Neuronal stem cell (in vitro differentiated cells): Measurements from ENCODE around the gene TBL2.
"Not testable (repeated sequence)": the region's sequence is repeated elsewhere in the genome, so short reads cannot be mapped to it uniquely, and the experiment has no call there.

Experiments
- DNase-seq: peaks from one replicate; pipeline ENCODE4 v3.0.0-alpha.2; 2013; ENCODE audit warnings: low spot score
- H2AFZ ChIP-seq: one replicate; pipeline ENCODE4 v1.6.1; 2013; ENCODE audit warnings: mild to moderate bottlenecking, low read length, inconsistent platforms
- H2AK5ac ChIP-seq: 2 replicates; pipeline ENCODE4 v1.6.1; 2013; ENCODE audit warnings: low read depth, mild to moderate bottlenecking, inconsistent platforms, low read length, moderate library complexity, mixed read lengths
- H2BK120ac ChIP-seq: 2 replicates; pipeline ENCODE4 v1.6.1; 2013; ENCODE audit warnings: low read depth, mild to moderate bottlenecking, inconsistent platforms, low read length, moderate library complexity, mixed read lengths
- H2BK12ac ChIP-seq: one replicate; pipeline ENCODE4 v1.6.1; 2013; ENCODE audit warnings: low read length, inconsistent platforms
- H2BK15ac ChIP-seq: 2 replicates; pipeline ENCODE4 v1.6.1; 2013; ENCODE audit warnings: mild to moderate bottlenecking, low read length, inconsistent platforms, mixed read lengths
- H2BK5ac ChIP-seq: one replicate; pipeline ENCODE4 v1.6.1; 2013; ENCODE audit warnings: inconsistent platforms, mild to moderate bottlenecking, low read length, moderate library complexity
- H3K14ac ChIP-seq: one replicate; pipeline ENCODE4 v1.6.1; 2013; ENCODE audit warnings: low read length, inconsistent platforms
- H3K18ac ChIP-seq: 2 replicates; pipeline ENCODE4 v1.6.1; 2013; ENCODE audit warnings: low read length, inconsistent platforms
- H3K23ac ChIP-seq: 2 replicates; pipeline ENCODE4 v1.6.1; 2013; ENCODE audit warnings: low read depth, mild to moderate bottlenecking, mixed read lengths, low read length, inconsistent platforms; ENCODE audit not compliant: poor library complexity
- H3K27ac ChIP-seq: replicated peaks from 3 replicates; pipeline ENCODE4 v1.5.1; 2013; ENCODE audit warnings: low read length, inconsistent platforms
- H3K27me3 ChIP-seq, 3 experiments: 2 replicates each; pipeline ENCODE4 v1.6.1; 2013; ENCODE audit warnings: low read length in 3 of 3, mild to moderate bottlenecking in 2 of 3, inconsistent platforms in 1 of 3, low read depth in 1 of 3, mixed read lengths in 1 of 3, moderate library complexity in 1 of 3; ENCODE audit not compliant: control insufficient read depth in 3 of 3, insufficient read depth in 3 of 3
- H3K36me3 ChIP-seq, 2 donors: replicated peaks in 1 of 2; 2 replicates each; pipeline ENCODE4 v1.6.1; 2013; ENCODE audit warnings: low read length in 2 of 2; ENCODE audit not compliant: control insufficient read depth in 2 of 2, insufficient read depth in 2 of 2
- H3K4ac ChIP-seq: 2 replicates; pipeline ENCODE4 v1.6.1; 2013; ENCODE audit warnings: inconsistent platforms, mild to moderate bottlenecking, low read length, moderate library complexity
- H3K4me1 ChIP-seq, 2 donors: 1 replicate in 1 of 2; 2 replicates in 1 of 2; pipeline ENCODE4 v1.6.1; 2013; ENCODE audit warnings: low read length in 2 of 2, low read depth in 1 of 2; ENCODE audit not compliant: control insufficient read depth in 2 of 2, insufficient read depth in 1 of 2
- H3K4me2 ChIP-seq: one replicate; pipeline ENCODE4 v1.6.1; 2013; ENCODE audit warnings: mild to moderate bottlenecking, low read length, inconsistent platforms; ENCODE audit not compliant: insufficient read depth, poor library complexity, severe bottlenecking
- H3K4me3 ChIP-seq, 2 donors: 2 replicates each; pipeline ENCODE4 v1.5.1; 2013; ENCODE audit warnings: low read length in 2 of 2, mild to moderate bottlenecking in 2 of 2, inconsistent platforms in 1 of 2, moderate library complexity in 1 of 2
- H3K79me1 ChIP-seq: one replicate; pipeline ENCODE4 v1.6.1; 2013; ENCODE audit warnings: low read depth, mild to moderate bottlenecking, inconsistent platforms, low read length, moderate library complexity
- H3K9ac ChIP-seq: one replicate; pipeline ENCODE4 v1.6.1; 2013; ENCODE audit warnings: mild to moderate bottlenecking, low read depth, low read length, inconsistent platforms; ENCODE audit not compliant: poor library complexity
- H3K9me3 ChIP-seq, 2 donors: replicated peaks in 1 of 2; 2 replicates each; pipeline versions ENCODE3 to v1.6.1; 2013; ENCODE audit warnings: low read length in 2 of 2, mild to moderate bottlenecking in 2 of 2, inconsistent platforms in 1 of 2, low read depth in 1 of 2, mixed read lengths in 1 of 2, moderate library complexity in 1 of 2; ENCODE audit not compliant: control insufficient read depth in 2 of 2, insufficient read depth in 1 of 2
- H4K8ac ChIP-seq: one replicate; pipeline ENCODE4 v1.6.1; 2013; ENCODE audit warnings: low read depth, mild to moderate bottlenecking, inconsistent platforms, low read length, moderate library complexity
- H4K91ac ChIP-seq: one replicate; pipeline ENCODE4 v1.6.1; 2013; ENCODE audit warnings: low read length, low read depth, mild to moderate bottlenecking, inconsistent platforms; ENCODE audit not compliant: poor library complexity
- WGBS, 2 donors: extraction: QIAGEN DNeasy Blood & Tissue Kit; methylation state at CpG; one replicate each; pipeline ENCODE4 v1.1.7; 2013; ENCODE audit warnings: missing lambda C conversion rate in 2 of 2, mixed read lengths in 1 of 2; ENCODE audit not compliant: insufficient read length in 2 of 2, insufficient replicate concordance in 1 of 2; ENCODE audit errors: extremely low coverage in 2 of 2; 5-methylcytosine and 5-hydroxymethylcytosine counted together

TBL2 gene

DNA sequence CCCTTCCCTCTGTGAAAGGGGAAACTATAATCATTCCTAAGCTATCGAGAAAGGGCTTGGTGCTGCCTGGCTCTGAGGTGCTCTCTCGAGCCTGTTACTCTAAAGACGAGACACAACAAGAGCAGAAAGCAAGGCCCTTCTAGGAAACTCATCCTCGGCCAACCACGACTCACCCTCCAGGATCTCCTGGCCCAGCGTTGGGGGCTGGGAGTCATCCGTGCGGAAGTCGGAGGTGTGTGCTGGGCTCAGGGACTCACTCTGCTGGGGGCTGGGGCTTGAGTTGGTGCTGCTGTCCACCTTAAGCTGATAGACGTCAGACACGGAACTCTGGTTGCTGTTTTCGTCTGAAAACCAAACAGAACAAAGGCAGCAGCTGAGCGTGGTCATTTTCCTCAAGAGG, 38.7 kb downstream of the TBL2 start:
- no peak overlapping the region for H2BK12ac ChIP-seq
- no peak overlapping the region for H2AFZ ChIP-seq
- no peak overlapping the region for H4K8ac ChIP-seq
- H3K27ac ChIP-seq = no peak overlapping the region
- WGBS, 2 donors = no CpG with 5 or more reads among the region's 13 CpGs
- H3K4me3 ChIP-seq = no peak overlapping the region
- no peak overlapping the region for H2BK120ac ChIP-seq
- no peak overlapping the region for H4K91ac ChIP-seq
- H3K4ac ChIP-seq = no peak overlapping the region
- no peak overlapping the region for H3K4me2 ChIP-seq
- H2AK5ac ChIP-seq = no peak overlapping the region
- no peak overlapping the region for H3K18ac ChIP-seq
- H2BK5ac ChIP-seq = no peak overlapping the region
- no peak for DNase-seq
- H3K9ac ChIP-seq = peak overlapping the region; percentile 4
- H3K23ac ChIP-seq = no peak overlapping the region
- H3K36me3 ChIP-seq = peaks cover 42 to 78% of the 10 kb centered on the region in 2 donors
- H2BK15ac ChIP-seq = no peak overlapping the region
- no peak overlapping the region for H3K14ac ChIP-seq
- no peaks in the 10 kb centered on the region for H3K27me3 ChIP-seq
- H3K9me3 ChIP-seq = no peaks in the 10 kb centered on the region
- no peaks in the 10 kb centered on the region for H3K4me1 ChIP-seq
- peaks cover 2% of the 10 kb centered on the region for H3K79me1 ChIP-seq

DNA sequence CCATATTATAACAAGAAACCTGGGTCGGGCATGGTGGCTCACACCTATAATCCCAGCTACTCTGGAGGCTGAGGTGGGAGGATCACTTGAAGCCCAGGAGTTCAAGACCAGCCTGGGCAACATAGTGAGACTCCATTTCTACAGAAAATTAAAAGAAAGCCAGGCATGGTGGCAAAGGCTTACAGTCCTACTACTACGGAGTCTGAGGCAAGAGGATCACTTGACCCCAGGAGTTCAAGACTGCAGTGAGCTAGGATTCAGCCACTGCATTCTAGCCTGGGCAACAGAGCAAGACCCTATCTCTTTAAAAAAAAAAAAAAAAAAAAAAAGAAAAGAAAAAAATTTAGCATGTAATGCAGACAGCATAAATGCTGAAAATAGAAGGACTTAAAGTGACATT, 39.9 kb downstream of the TBL2 start:
- no CpG with 5 or more reads among the region's 2 CpGs for WGBS, 2 donors
- not testable (repeated sequence) for H3K4me3 ChIP-seq, H2AK5ac ChIP-seq, H4K8ac ChIP-seq, H2BK120ac ChIP-seq, H3K79me1 ChIP-seq, H2AFZ ChIP-seq, H3K4ac ChIP-seq, H3K27me3 ChIP-seq, H3K27ac ChIP-seq, H2BK5ac ChIP-seq, H2BK15ac ChIP-seq, H3K9me3 ChIP-seq, H4K91ac ChIP-seq, H3K14ac ChIP-seq, H3K9ac ChIP-seq, H3K4me2 ChIP-seq, H3K18ac ChIP-seq, H2BK12ac ChIP-seq, DNase-seq, H3K23ac ChIP-seq, H3K4me1 ChIP-seq
- H3K36me3 ChIP-seq = peaks cover 41 to 71% of the 10 kb centered on the region in 2 donors

DNA sequence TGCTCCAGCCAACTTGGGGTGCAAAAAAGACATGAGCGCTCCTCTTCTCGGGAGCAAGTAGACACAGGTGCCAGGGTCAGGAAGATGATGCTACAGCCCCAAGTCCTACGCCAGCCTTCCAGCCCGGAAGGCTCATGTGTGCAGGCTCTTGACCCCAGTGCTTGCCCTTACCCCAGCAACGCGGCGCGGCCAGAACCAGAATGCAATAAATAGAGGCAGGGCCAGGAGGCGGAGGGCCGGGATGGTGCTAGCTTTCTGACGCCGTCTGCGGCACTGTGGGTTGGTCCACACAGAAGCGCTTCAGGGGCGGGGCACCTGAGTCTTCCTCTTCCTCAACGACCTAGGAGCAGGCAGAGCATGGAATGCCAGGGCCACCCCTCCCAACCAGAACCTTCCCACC, 41.3 kb downstream of the TBL2 start:
- Histone ChIP-seq H3K14ac (no peak overlapping the region), H2BK5ac (peak overlapping the region; percentile 2), H3K4me3 (no peak overlapping the region), H2BK12ac (no peak overlapping the region), H3K27ac (no peak overlapping the region), H2AFZ (no peak overlapping the region), H3K36me3 (peaks cover 36 to 57% of the 10 kb centered on the region in 2 donors), H2BK15ac (no peak overlapping the region), H2BK120ac (no peak overlapping the region), H3K4ac (no peak overlapping the region), H3K4me2 (no peak overlapping the region), H3K9me3 (no peaks in the 10 kb centered on the region), H3K79me1 (peaks cover 2% of the 10 kb centered on the region), H4K8ac (no peak overlapping the region), H3K4me1 (no peaks in the 10 kb centered on the region), H4K91ac (no peak overlapping the region), H3K9ac (no peak overlapping the region), H3K27me3 (no peaks in the 10 kb centered on the region), H3K23ac (no peak overlapping the region), H2AK5ac (no peak overlapping the region), H3K18ac (no peak overlapping the region)
- DNase-seq = no peak
- WGBS, 2 donors = no CpG with 5 or more reads among the region's 16 CpGs

DNA sequence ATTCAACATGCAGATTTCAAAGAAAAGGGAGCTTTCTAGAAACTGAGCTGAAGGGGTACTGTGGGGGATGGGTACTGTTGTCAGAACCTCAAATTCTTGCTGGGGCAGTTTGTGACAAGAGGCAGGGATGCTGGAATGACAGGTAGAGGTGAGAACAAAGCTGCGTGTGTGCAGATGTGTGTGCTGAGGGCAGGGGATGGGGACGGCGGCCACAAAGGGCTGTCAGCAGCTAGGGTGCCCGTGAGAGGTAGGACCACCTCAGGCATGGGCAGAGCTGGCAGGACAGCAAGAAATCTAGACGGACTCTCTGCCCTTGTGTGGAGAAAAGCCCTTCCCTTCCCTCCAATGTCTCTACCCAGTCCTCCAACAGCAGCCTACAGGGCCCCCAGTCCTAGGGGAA, 41.9 kb downstream of the TBL2 start:
- no peak overlapping the region for H3K27ac ChIP-seq
- no CpG with 5 or more reads among the region's 5 CpGs for WGBS, 2 donors
- no peak overlapping the region for H3K4me3 ChIP-seq

More for the DNA sequence above, 41.9 kb downstream of the TBL2 start:
- H3K9ac ChIP-seq = peak overlapping the region; percentile 60
- no peak overlapping the region for H2BK120ac ChIP-seq
- H3K4me2 ChIP-seq = no peak overlapping the region
- no peaks in the 10 kb centered on the region for H3K4me1 ChIP-seq
- H3K9me3 ChIP-seq = no peaks in the 10 kb centered on the region
- peak overlapping the region; percentile 38 for H3K14ac ChIP-seq
- no peak overlapping the region for H2BK5ac ChIP-seq
- no peak overlapping the region for H3K4ac ChIP-seq
- no peak for DNase-seq
- H3K36me3 ChIP-seq = peaks cover 32 to 52% of the 10 kb centered on the region in 2 donors
- no peak overlapping the region for H2BK12ac ChIP-seq
- no peak overlapping the region for H2BK15ac ChIP-seq
- no peak overlapping the region for H2AK5ac ChIP-seq
- H3K79me1 ChIP-seq = peaks cover 2% of the 10 kb centered on the region
- no peak overlapping the region for H4K91ac ChIP-seq
- no peak overlapping the region for H4K8ac ChIP-seq
- no peak overlapping the region for H2AFZ ChIP-seq
- H3K23ac ChIP-seq = no peak overlapping the region
- H3K27me3 ChIP-seq = no peaks in the 10 kb centered on the region
- no peak overlapping the region for H3K18ac ChIP-seq
